Neural progenitor cell (in vitro differentiated cells): ENCODE data around the gene USP46.

Experiments used
- EZH2 ChIP-seq: fragments of 200-600 bp; sonication (generic); IDR thresholded peaks from 2 replicates; pipeline ENCODE4 v1.6.1; 2017; ENCODE audit warnings: antibody characterized with exemption, mild to moderate bottlenecking, moderate library complexity
- TF ChIP-seq, protein P1 (sequence below): fragments of 200-600 bp; sonication (generic); IDR thresholded peaks from 2 replicates; pipeline ENCODE4 v1.5.1; 2017; ENCODE audit warnings: antibody characterized with exemption, mild to moderate bottlenecking

DNA sequence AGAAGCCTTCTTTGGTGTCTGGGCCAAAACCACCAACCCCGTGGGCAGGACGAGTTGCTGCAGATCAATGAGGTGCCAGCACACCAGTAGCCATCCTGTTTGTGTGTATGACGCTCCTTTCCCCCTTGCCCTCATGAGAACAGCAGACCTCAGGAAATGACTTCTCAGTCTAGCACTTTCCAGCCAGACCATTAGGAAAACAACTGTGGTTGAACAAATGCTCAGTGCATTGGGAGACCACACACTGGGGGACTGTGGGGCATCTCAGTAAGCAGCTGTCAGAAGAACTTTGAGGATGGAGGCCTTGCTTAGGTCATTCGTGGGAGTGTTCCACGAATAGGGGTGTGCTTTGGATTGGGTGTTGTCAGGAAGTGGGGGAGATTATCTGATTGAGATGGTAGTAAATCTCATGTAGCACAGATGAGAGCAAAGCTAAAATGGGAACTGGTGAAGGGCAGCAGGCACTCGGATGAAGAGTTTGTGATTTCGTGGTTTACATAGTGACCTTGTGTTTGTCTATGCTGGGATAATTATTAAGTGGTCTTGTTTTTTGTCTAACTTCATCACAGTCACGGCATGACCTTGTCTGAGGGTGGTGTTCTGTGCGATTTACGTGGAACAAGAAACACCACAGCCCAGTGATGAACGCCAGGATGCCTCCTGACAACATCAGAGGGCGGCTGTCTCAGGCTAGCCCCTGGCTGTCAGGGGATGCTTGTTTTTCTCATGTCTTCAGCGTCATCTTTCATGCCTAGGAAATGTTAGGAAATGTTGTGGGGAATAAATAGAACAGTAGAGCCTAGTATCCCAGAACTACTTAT, 70.1 kb downstream of the USP46 start:
- TF ChIP-seq, protein P1, sequence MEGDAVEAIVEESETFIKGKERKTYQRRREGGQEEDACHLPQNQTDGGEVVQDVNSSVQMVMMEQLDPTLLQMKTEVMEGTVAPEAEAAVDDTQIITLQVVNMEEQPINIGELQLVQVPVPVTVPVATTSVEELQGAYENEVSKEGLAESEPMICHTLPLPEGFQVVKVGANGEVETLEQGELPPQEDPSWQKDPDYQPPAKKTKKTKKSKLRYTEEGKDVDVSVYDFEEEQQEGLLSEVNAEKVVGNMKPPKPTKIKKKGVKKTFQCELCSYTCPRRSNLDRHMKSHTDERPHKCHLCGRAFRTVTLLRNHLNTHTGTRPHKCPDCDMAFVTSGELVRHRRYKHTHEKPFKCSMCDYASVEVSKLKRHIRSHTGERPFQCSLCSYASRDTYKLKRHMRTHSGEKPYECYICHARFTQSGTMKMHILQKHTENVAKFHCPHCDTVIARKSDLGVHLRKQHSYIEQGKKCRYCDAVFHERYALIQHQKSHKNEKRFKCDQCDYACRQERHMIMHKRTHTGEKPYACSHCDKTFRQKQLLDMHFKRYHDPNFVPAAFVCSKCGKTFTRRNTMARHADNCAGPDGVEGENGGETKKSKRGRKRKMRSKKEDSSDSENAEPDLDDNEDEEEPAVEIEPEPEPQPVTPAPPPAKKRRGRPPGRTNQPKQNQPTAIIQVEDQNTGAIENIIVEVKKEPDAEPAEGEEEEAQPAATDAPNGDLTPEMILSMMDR: no peak
- TF ChIP-seq EZH2: no peak
